ENCODE data around the gene VPS45.

Gene VPS45

GRCh38 chr1:150073516-150073915 lies 5.9 kb downstream of the VPS45 start:
- Histone ChIP-seq H3K36me3 (replicated peaks in 1 of 2; ENCODE audit: control insufficient read depth in 2 of 2, insufficient read depth in 2 of 2, low read length in 2 of 2) (peaks cover 4 to 88% of the 10 kb centered on the region in 2 donors), H2AK5ac (ENCODE audit: low read depth, low read length) (no peak overlapping the region), H3K18ac (ENCODE audit: low read length) (no peak overlapping the region), H4K8ac (ENCODE audit: low read depth, low read length) (no peak overlapping the region), H3K27me3 (ENCODE audit: control insufficient read depth in 3 of 3, insufficient read depth in 3 of 3, low read depth in 1 of 3, low read length in 3 of 3) (no peaks in the 10 kb centered on the region), H3K4me3 (ENCODE audit: low read length in 2 of 2) (no peak overlapping the region), H3K4ac (ENCODE audit: low read length) (no peak overlapping the region), H3K4me2 (ENCODE audit: insufficient read depth, low read length, poor library complexity, severe bottlenecking) (no peak overlapping the region), H3K9me3 (replicated peaks in 1 of 2; ENCODE audit: control insufficient read depth in 2 of 2, insufficient read depth in 1 of 2, low read depth in 1 of 2, low read length in 2 of 2) (no peaks in the 10 kb centered on the region), H2AFZ (ENCODE audit: low read length) (no peak overlapping the region), H2BK120ac (ENCODE audit: low read depth, low read length) (no peak overlapping the region), H3K27ac (replicated peaks; ENCODE audit: low read length) (no peak overlapping the region), H2BK15ac (ENCODE audit: low read length) (no peak overlapping the region), H3K23ac (ENCODE audit: low read depth, low read length, poor library complexity) (no peak overlapping the region), H2BK5ac (ENCODE audit: low read length) (no peak overlapping the region), H3K9ac (ENCODE audit: low read depth, low read length, poor library complexity) (no peak overlapping the region), H3K79me1 (ENCODE audit: low read depth, low read length) (no peaks in the 10 kb centered on the region), H3K4me1 (ENCODE audit: control insufficient read depth in 2 of 2, insufficient read depth in 1 of 2, low read depth in 1 of 2, low read length in 2 of 2) (peaks cover 0 to 5% of the 10 kb centered on the region in 2 donors), H2BK12ac (ENCODE audit: low read length) (no peak overlapping the region), H4K91ac (ENCODE audit: low read depth, low read length, poor library complexity) (no peak overlapping the region), H3K14ac (ENCODE audit: low read length) (no peak overlapping the region)
- no peak for DNase-seq (ENCODE audit: low spot score)
- WGBS, 2 donors (ENCODE audit: extremely low coverage in 2 of 2, insufficient read length in 2 of 2, insufficient replicate concordance in 1 of 2): no CpG with 5 or more reads among the region's 2 CpGs

- H3K23ac ChIP-seq (ENCODE audit: low read depth, low read length, poor library complexity): no peak overlapping the region
- no peak overlapping the region for H2AFZ ChIP-seq (ENCODE audit: low read length)
- H3K4me1 ChIP-seq (ENCODE audit: control insufficient read depth in 2 of 2, insufficient read depth in 1 of 2, low read depth in 1 of 2, low read length in 2 of 2): no peaks in the 10 kb centered on the region
- H3K79me1 ChIP-seq (ENCODE audit: low read depth, low read length): no peaks in the 10 kb centered on the region
- H2BK5ac ChIP-seq (ENCODE audit: low read length): no peak overlapping the region
- H3K18ac ChIP-seq (ENCODE audit: low read length): no peak overlapping the region
- H4K8ac ChIP-seq (ENCODE audit: low read depth, low read length): no peak overlapping the region
- H2BK120ac ChIP-seq (ENCODE audit: low read depth, low read length): no peak overlapping the region
- DNase-seq (ENCODE audit: low spot score): no peak
- no peak overlapping the region for H2AK5ac ChIP-seq (ENCODE audit: low read depth, low read length)
- no peak overlapping the region for H2BK15ac ChIP-seq (ENCODE audit: low read length)
- peaks cover 1 to 92% of the 10 kb centered on the region in 2 donors for H3K36me3 ChIP-seq (replicated peaks in 1 of 2; ENCODE audit: control insufficient read depth in 2 of 2, insufficient read depth in 2 of 2, low read length in 2 of 2)
- no peak overlapping the region for H3K27ac ChIP-seq (replicated peaks; ENCODE audit: low read length)
- H3K9me3 ChIP-seq (replicated peaks in 1 of 2; ENCODE audit: control insufficient read depth in 2 of 2, insufficient read depth in 1 of 2, low read depth in 1 of 2, low read length in 2 of 2): no peaks in the 10 kb centered on the region
- no peak overlapping the region for H3K14ac ChIP-seq (ENCODE audit: low read length)
- H3K4me3 ChIP-seq (ENCODE audit: low read length in 2 of 2): no peak overlapping the region
- no peak overlapping the region for H4K91ac ChIP-seq (ENCODE audit: low read depth, low read length, poor library complexity)
- no peak overlapping the region for H3K9ac ChIP-seq (ENCODE audit: low read depth, low read length, poor library complexity)
- no CpG with 5 or more reads among the region's 2 CpGs for WGBS, 2 donors (ENCODE audit: extremely low coverage in 2 of 2, insufficient read length in 2 of 2, insufficient replicate concordance in 1 of 2)
- no peak overlapping the region for H3K4me2 ChIP-seq (ENCODE audit: insufficient read depth, low read length, poor library complexity, severe bottlenecking)
- no peaks in the 10 kb centered on the region for H3K27me3 ChIP-seq (ENCODE audit: control insufficient read depth in 3 of 3, insufficient read depth in 3 of 3, low read depth in 1 of 3, low read length in 3 of 3)
- no peak overlapping the region for H3K4ac ChIP-seq (ENCODE audit: low read length)
- H2BK12ac ChIP-seq (ENCODE audit: low read length): no peak overlapping the region
Observed at GRCh38 chr1:150076066-150076465, 8.5 kb downstream of the VPS45 start.

GRCh38 chr1:150076985-150077384 lies 9.4 kb downstream of the VPS45 start:
- H2BK120ac ChIP-seq (ENCODE audit: low read depth, low read length): no peak overlapping the region
- no CpG with 5 or more reads among the region's 6 CpGs for WGBS, 2 donors (ENCODE audit: extremely low coverage in 2 of 2, insufficient read length in 2 of 2, insufficient replicate concordance in 1 of 2)
- no peaks in the 10 kb centered on the region for H3K79me1 ChIP-seq (ENCODE audit: low read depth, low read length)
- no peak for DNase-seq (ENCODE audit: low spot score)
- no peak overlapping the region for H3K23ac ChIP-seq (ENCODE audit: low read depth, low read length, poor library complexity)
- no peak overlapping the region for H3K4me2 ChIP-seq (ENCODE audit: insufficient read depth, low read length, poor library complexity, severe bottlenecking)
- no peak overlapping the region for H3K18ac ChIP-seq (ENCODE audit: low read length)
- H3K27ac ChIP-seq (replicated peaks; ENCODE audit: low read length): no peak overlapping the region
- H2BK12ac ChIP-seq (ENCODE audit: low read length): no peak overlapping the region
- no peaks in the 10 kb centered on the region for H3K4me1 ChIP-seq (ENCODE audit: control insufficient read depth in 2 of 2, insufficient read depth in 1 of 2, low read depth in 1 of 2, low read length in 2 of 2)
- H2AFZ ChIP-seq (ENCODE audit: low read length): no peak overlapping the region
- H3K27me3 ChIP-seq (ENCODE audit: control insufficient read depth in 3 of 3, insufficient read depth in 3 of 3, low read depth in 1 of 3, low read length in 3 of 3): no peaks in the 10 kb centered on the region
- no peak overlapping the region for H4K8ac ChIP-seq (ENCODE audit: low read depth, low read length)
- H3K14ac ChIP-seq (ENCODE audit: low read length): no peak overlapping the region
- no peak overlapping the region for H2BK15ac ChIP-seq (ENCODE audit: low read length)
- no peaks in the 10 kb centered on the region for H3K9me3 ChIP-seq (replicated peaks in 1 of 2; ENCODE audit: control insufficient read depth in 2 of 2, insufficient read depth in 1 of 2, low read depth in 1 of 2, low read length in 2 of 2)
- H4K91ac ChIP-seq (ENCODE audit: low read depth, low read length, poor library complexity): no peak overlapping the region
- H2BK5ac ChIP-seq (ENCODE audit: low read length): no peak overlapping the region
- peaks cover 1 to 92% of the 10 kb centered on the region in 2 donors for H3K36me3 ChIP-seq (replicated peaks in 1 of 2; ENCODE audit: control insufficient read depth in 2 of 2, insufficient read depth in 2 of 2, low read length in 2 of 2)
- no peak overlapping the region for H3K4me3 ChIP-seq (ENCODE audit: low read length in 2 of 2)
- no peak overlapping the region for H3K4ac ChIP-seq (ENCODE audit: low read length)
- no peak overlapping the region for H3K9ac ChIP-seq (ENCODE audit: low read depth, low read length, poor library complexity)
- no peak overlapping the region for H2AK5ac ChIP-seq (ENCODE audit: low read depth, low read length)

- Histone ChIP-seq H4K8ac (ENCODE audit: low read depth, low read length) (no peak overlapping the region), H2BK5ac (ENCODE audit: low read length) (no peak overlapping the region), H3K4me1 (ENCODE audit: control insufficient read depth in 2 of 2, insufficient read depth in 1 of 2, low read depth in 1 of 2, low read length in 2 of 2) (no peaks in the 10 kb centered on the region), H3K4me3 (ENCODE audit: low read length in 2 of 2) (no peak overlapping the region), H3K27me3 (ENCODE audit: control insufficient read depth in 3 of 3, insufficient read depth in 3 of 3, low read depth in 1 of 3, low read length in 3 of 3) (no peaks in the 10 kb centered on the region), H3K14ac (ENCODE audit: low read length) (no peak overlapping the region), H3K27ac (replicated peaks; ENCODE audit: low read length) (no peak overlapping the region), H3K79me1 (ENCODE audit: low read depth, low read length) (no peaks in the 10 kb centered on the region), H2BK120ac (ENCODE audit: low read depth, low read length) (no peak overlapping the region), H3K4ac (ENCODE audit: low read length) (no peak overlapping the region), H3K9ac (ENCODE audit: low read depth, low read length, poor library complexity) (no peak overlapping the region), H3K36me3 (replicated peaks in 1 of 2; ENCODE audit: control insufficient read depth in 2 of 2, insufficient read depth in 2 of 2, low read length in 2 of 2) (peaks cover 6 to 95% of the 10 kb centered on the region in 2 donors), H2BK15ac (ENCODE audit: low read length) (no peak overlapping the region), H3K23ac (ENCODE audit: low read depth, low read length, poor library complexity) (no peak overlapping the region), H2BK12ac (ENCODE audit: low read length) (no peak overlapping the region), H3K4me2 (ENCODE audit: insufficient read depth, low read length, poor library complexity, severe bottlenecking) (no peak overlapping the region), H4K91ac (ENCODE audit: low read depth, low read length, poor library complexity) (no peak overlapping the region), H3K18ac (ENCODE audit: low read length) (no peak overlapping the region), H2AFZ (ENCODE audit: low read length) (no peak overlapping the region), H2AK5ac (ENCODE audit: low read depth, low read length) (no peak overlapping the region), H3K9me3 (replicated peaks in 1 of 2; ENCODE audit: control insufficient read depth in 2 of 2, insufficient read depth in 1 of 2, low read depth in 1 of 2, low read length in 2 of 2) (no peaks in the 10 kb centered on the region)
- no peak for DNase-seq (ENCODE audit: low spot score)
Observed at GRCh38 chr1:150080784-150081183, 13.2 kb downstream of the VPS45 start.
